ENCODE data around the gene VCAN. TPM values are rescaled to one million over a fixed set of nuclear protein-coding genes. Genes with fewer than 3 reads are reported as not detected.

VCAN gene
- polyA plus RNA-seq, 1 donor from 2014 or later = 1,185 TPM

DNA sequence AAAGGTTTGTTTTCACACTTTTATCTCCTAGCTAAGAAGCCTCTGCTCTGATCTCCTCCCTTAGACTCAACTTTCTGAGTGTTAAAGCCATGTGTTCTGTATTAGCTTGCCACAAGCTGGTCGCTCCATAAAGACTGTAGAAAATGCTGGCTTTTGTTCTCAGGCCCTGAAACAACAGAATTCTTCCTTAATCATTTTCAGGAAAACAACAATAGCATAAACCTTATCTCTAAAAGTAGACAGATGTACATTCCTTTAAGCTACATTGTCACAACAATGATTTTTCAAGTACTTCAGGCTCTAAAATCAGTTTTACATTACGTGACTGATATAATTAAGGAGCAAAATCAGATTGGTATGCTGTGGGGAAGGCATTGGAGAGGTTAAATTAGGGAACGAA is 41.9 kb downstream of the VCAN start:
- peaks cover 98% of the 10 kb centered on the region for H3K79me2 ChIP-seq (replicated peaks; ENCODE audit: insufficient read depth, low read length)
- no peaks in the 10 kb centered on the region for H3K27me3 ChIP-seq (ENCODE audit: insufficient read depth, low read depth, low read length)
- H3K36me3 ChIP-seq (ENCODE audit: insufficient read depth, low read length) = peaks cover 47% of the 10 kb centered on the region
- H3K9ac ChIP-seq (ENCODE audit: low read length) = no peak overlapping the region
- H3K4me3 ChIP-seq (ENCODE audit: low read length) = peak overlapping the region; percentile 20
- no peak overlapping the region for H2AFZ ChIP-seq (ENCODE audit: low read depth, low read length)
- H3K4me2 ChIP-seq (ENCODE audit: low read length) = no peak overlapping the region
- H3K27ac ChIP-seq (ENCODE audit: low read length) = no peak overlapping the region
- peaks cover 7% of the 10 kb centered on the region for H3F3A ChIP-seq (ENCODE audit: insufficient read depth, low read length, poor library complexity, severe bottlenecking)
- no peaks in the 10 kb centered on the region for H3K9me3 ChIP-seq (ENCODE audit: low read length)
- TF ChIP-seq, protein P1, sequence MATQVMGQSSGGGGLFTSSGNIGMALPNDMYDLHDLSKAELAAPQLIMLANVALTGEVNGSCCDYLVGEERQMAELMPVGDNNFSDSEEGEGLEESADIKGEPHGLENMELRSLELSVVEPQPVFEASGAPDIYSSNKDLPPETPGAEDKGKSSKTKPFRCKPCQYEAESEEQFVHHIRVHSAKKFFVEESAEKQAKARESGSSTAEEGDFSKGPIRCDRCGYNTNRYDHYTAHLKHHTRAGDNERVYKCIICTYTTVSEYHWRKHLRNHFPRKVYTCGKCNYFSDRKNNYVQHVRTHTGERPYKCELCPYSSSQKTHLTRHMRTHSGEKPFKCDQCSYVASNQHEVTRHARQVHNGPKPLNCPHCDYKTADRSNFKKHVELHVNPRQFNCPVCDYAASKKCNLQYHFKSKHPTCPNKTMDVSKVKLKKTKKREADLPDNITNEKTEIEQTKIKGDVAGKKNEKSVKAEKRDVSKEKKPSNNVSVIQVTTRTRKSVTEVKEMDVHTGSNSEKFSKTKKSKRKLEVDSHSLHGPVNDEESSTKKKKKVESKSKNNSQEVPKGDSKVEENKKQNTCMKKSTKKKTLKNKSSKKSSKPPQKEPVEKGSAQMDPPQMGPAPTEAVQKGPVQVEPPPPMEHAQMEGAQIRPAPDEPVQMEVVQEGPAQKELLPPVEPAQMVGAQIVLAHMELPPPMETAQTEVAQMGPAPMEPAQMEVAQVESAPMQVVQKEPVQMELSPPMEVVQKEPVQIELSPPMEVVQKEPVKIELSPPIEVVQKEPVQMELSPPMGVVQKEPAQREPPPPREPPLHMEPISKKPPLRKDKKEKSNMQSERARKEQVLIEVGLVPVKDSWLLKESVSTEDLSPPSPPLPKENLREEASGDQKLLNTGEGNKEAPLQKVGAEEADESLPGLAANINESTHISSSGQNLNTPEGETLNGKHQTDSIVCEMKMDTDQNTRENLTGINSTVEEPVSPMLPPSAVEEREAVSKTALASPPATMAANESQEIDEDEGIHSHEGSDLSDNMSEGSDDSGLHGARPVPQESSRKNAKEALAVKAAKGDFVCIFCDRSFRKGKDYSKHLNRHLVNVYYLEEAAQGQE (IDR thresholded peaks at IDR 0.05; ENCODE audit: borderline replicate concordance) = no peak
- TF ChIP-seq MXI1 (conservative IDR thresholded peaks at IDR 0.05; ENCODE audit: poor library complexity, severe bottlenecking) (no peak), EP300 (conservative IDR thresholded peaks at IDR 0.05; ENCODE audit: poor library complexity, severe bottlenecking) (no peak), SMC3 (conservative IDR thresholded peaks at IDR 0.05; ENCODE audit: poor library complexity) (no peak)
- H4K20me1 ChIP-seq (ENCODE audit: insufficient read depth) = peaks cover 87% of the 10 kb centered on the region
- no peaks in the 10 kb centered on the region for H3K9me2 ChIP-seq (ENCODE audit: insufficient read depth, low read length)

DNA sequence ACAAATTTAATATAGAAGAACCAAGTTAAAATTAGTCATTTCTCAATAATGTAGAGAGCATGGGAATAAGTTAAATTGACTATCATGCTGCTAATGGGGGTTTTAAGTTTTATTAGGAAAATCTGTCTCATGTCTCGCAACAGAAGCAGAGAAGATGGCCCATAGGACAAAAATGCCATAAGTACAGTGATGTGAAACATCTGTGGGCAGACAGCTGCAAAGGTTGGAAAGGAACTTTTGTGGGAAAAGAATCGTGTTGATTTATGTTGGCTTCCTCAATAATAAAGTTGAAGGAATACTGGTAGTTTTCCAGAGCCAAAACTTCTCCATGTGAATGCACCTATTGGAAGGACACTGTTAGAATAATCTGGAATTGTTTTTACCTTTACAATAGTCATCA is 44.8 kb downstream of the VCAN start:
- H3K27ac ChIP-seq (ENCODE audit: low read length) = no peak overlapping the region
- peaks cover 90% of the 10 kb centered on the region for H4K20me1 ChIP-seq (ENCODE audit: insufficient read depth)
- no peaks in the 10 kb centered on the region for H3K27me3 ChIP-seq (ENCODE audit: insufficient read depth, low read depth, low read length)
- H2AFZ ChIP-seq (ENCODE audit: low read depth, low read length) = no peak overlapping the region
- H3K36me3 ChIP-seq (ENCODE audit: insufficient read depth, low read length) = peaks cover 58% of the 10 kb centered on the region
- peaks cover 99% of the 10 kb centered on the region for H3K79me2 ChIP-seq (replicated peaks; ENCODE audit: insufficient read depth, low read length)
- H3K4me2 ChIP-seq (ENCODE audit: low read length) = no peak overlapping the region
- H3K9me2 ChIP-seq (ENCODE audit: insufficient read depth, low read length) = no peaks in the 10 kb centered on the region
- no peaks in the 10 kb centered on the region for H3K9me3 ChIP-seq (ENCODE audit: low read length)
- no peak overlapping the region for H3K9ac ChIP-seq (ENCODE audit: low read length)
- no peak overlapping the region for H3K4me3 ChIP-seq (ENCODE audit: low read length)
- TF ChIP-seq RAD21 (conservative IDR thresholded peaks at IDR 0.05) (no peak), TAF1 (IDR thresholded peaks at IDR 0.05; ENCODE audit: low read depth) (no peak), POLR2AphosphoS5 (IDR thresholded peaks at IDR 0.05) (no peak), EZH2 (IDR thresholded peaks at IDR 0.05; ENCODE audit: borderline replicate concordance, insufficient read depth, low read length, poor library complexity, severe bottlenecking) (no peak), EP300 (conservative IDR thresholded peaks at IDR 0.05; ENCODE audit: poor library complexity, severe bottlenecking) (no peak), SMC3 (conservative IDR thresholded peaks at IDR 0.05; ENCODE audit: poor library complexity) (no peak), MXI1 (conservative IDR thresholded peaks at IDR 0.05; ENCODE audit: poor library complexity, severe bottlenecking) (no peak)
- TF ChIP-seq, protein P2, sequence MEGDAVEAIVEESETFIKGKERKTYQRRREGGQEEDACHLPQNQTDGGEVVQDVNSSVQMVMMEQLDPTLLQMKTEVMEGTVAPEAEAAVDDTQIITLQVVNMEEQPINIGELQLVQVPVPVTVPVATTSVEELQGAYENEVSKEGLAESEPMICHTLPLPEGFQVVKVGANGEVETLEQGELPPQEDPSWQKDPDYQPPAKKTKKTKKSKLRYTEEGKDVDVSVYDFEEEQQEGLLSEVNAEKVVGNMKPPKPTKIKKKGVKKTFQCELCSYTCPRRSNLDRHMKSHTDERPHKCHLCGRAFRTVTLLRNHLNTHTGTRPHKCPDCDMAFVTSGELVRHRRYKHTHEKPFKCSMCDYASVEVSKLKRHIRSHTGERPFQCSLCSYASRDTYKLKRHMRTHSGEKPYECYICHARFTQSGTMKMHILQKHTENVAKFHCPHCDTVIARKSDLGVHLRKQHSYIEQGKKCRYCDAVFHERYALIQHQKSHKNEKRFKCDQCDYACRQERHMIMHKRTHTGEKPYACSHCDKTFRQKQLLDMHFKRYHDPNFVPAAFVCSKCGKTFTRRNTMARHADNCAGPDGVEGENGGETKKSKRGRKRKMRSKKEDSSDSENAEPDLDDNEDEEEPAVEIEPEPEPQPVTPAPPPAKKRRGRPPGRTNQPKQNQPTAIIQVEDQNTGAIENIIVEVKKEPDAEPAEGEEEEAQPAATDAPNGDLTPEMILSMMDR (IDR thresholded peaks at IDR 0.05; ENCODE audit: poor library complexity, severe bottlenecking) = no peak
- TF ChIP-seq, protein P1 (IDR thresholded peaks at IDR 0.05; ENCODE audit: borderline replicate concordance) = no peak
- peaks cover 7% of the 10 kb centered on the region for H3F3A ChIP-seq (ENCODE audit: insufficient read depth, low read length, poor library complexity, severe bottlenecking)

All from neural cell (in vitro differentiated cells).